Ovary (tissue), 9 donors: ENCODE measurements around the gene DNAJC18. TPM values are rescaled to one million over a fixed set of nuclear protein-coding genes. Genes with fewer than 3 reads are reported as not detected.
A peak's percentile ranks its signal among the peaks of the same experiment; 100 is the strongest.

Experiments
- DNase-seq, 5 donors: peaks; one replicate each; pipeline ENCODE4 v3.0.0-alpha.2; 2019 to 2020
- H3K27ac ChIP-seq, 2 donors: fragments of 200-600 bp; one replicate each; pipeline versions ENCODE4 v1.5.1 to v1.8.0; 2019 to 2022
- H3K27me3 ChIP-seq: fragments of 200-600 bp; one replicate; pipeline ENCODE4 v1.8.0; 2022
- H3K36me3 ChIP-seq: fragments of 200-600 bp; sonication (generic); one replicate; pipeline ENCODE4 v1.5.1; 2019
- H3K4me1 ChIP-seq: one replicate; pipeline ENCODE4 v1.8.1; 2013; ENCODE audit warnings: mild to moderate bottlenecking, moderate library complexity; ENCODE audit not compliant: insufficient read depth
- H3K4me3 ChIP-seq: fragments of 200-600 bp; sonication (generic); one replicate; pipeline ENCODE4 v1.5.1; 2017
- H3K9me3 ChIP-seq, 2 donors: fragments of 200-600 bp in 1 of 2; sonication (generic) in 1 of 2; one replicate each; pipeline versions ENCODE4 v1.5.1 to v1.8.1; 2013 to 2019; ENCODE audit warnings: mild to moderate bottlenecking in 1 of 2, moderate library complexity in 1 of 2
- EP300 ChIP-seq: sonication (generic); formaldehyde crosslinking; IDR thresholded peaks from one replicate; pipeline ENCODE4 v1.6.1; 2017; ENCODE audit warnings: antibody characterized with exemption
- POLR2A ChIP-seq: fragments of 450-650 bp; IDR thresholded peaks from one replicate; pipeline ENCODE4 v1.6.1; 2017; ENCODE audit warnings: antibody characterized with exemption, mild to moderate bottlenecking, moderate library complexity
- WGBS, 3 donors: extraction: QIAGEN DNeasy Blood & Tissue Kit in 1 of 3; methylation state at CpG; one replicate each; pipeline versions ENCODE4 v1.1.5 to v1.1.7; 2013 to 2017; 5-methylcytosine and 5-hydroxymethylcytosine counted together
- intact Hi-C, 4 donors: fragments of 100-400 bp; cut with DNase I; formaldehyde crosslinking; loops; one replicate each; pipeline versions ENCODE4 v1.11.0 to v1.15.1; 2022 to 2023
- polyA plus RNA-seq, 2 donors: library from polyadenylated mRNA; stranded (reverse); fragments of 200-250 nt in 1 of 2; fragments of 350-450 nt in 1 of 2; fragmentation: Illumina TruSeq in 1 of 2; extraction: RNeasy Lipid Tissue Mini Kit (QIAGEN cat#74804) in 1 of 2; gene quantifications; one replicate each; pipeline ENCODE4 v1.2.3, GENCODE V29; 2013 to 2014
- total RNA-seq, 7 donors: library from RNA; depleted of rRNA in 2 of 7; stranded (reverse); fragments of >200 nt in 2 of 7; fragmentation: NEBNext Ultra II Directional in 3 of 7; extraction: Animal tissue kit (Norgen Biotek cat#: 25700) in 3 of 7; gene quantifications; one replicate each; pipeline versions ENCODE4 v1.1.0 to v1.2.4, GENCODE V29; 2016 to 2023
- TF ChIP-seq, protein P1 (sequence below), 3 donors: fragments of 450-650 bp in 2 of 3; fragments of 200-600 bp in 1 of 3; IDR thresholded peaks; one replicate each; pipeline versions ENCODE4 v1.5.1 to v1.8.0; 2016 to 2022; ENCODE audit warnings: antibody characterized with exemption in 3 of 3, mild to moderate bottlenecking in 1 of 3
- donor health status: DM: no; HTN: no; CAD: no; lungs with moderate emphysema.
- donor health status: DM: no; HTN: no; CAD: no.
- donor health status: Bipolar disorder and iron deficiency.
- donor health status: DM: yes; HTN: yes; CAD: no.
- donor health status: DM: no; HTN: no; CAD: no.
- donor health status: DM: yes; HTN: yes; CAD: no.

The DNAJC18 gene
- total and polyA plus RNA-seq, 9 donors = 5.2 to 35.6 (median 22.4) TPM

DNA sequence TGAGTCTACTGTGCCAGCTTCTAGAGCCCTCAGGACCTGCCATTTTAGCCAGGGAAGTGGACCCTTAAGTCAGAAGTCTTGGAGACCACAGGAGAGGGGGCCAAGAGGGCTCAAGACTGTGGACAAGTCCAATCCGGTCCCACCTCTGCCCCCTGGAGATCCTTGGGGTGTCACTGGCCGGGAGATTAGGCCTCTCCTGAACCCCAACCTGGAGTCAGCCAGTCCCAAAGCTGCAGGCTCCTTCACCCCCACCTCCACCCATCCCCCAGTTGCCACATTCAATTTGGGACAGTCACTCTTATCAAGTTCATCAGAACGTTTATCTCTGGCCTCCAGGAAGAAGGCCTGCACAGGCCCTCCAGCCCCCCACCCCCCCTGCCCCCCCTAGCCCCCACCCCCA lies 56.5 kb downstream of the DNAJC18 start:
- Histone ChIP-seq H3K9me3 (no peaks in the 10 kb centered on the region), H3K36me3 (no peaks in the 10 kb centered on the region), H3K4me3 (no peak overlapping the region), H3K27ac (no peak overlapping the region), H3K4me1 (no peaks in the 10 kb centered on the region), H3K27me3 (no peaks in the 10 kb centered on the region)
- DNase-seq = peak in 1 of 5 donors; percentile 4
- intact Hi-C loops = no loop called here
- WGBS, 3 donors = 51 to 57% (median 55%) methylated on average over 3 of the region's 3 CpGs
- TF ChIP-seq EP300 (no peak), POLR2A (no peak)
- TF ChIP-seq, protein P1, sequence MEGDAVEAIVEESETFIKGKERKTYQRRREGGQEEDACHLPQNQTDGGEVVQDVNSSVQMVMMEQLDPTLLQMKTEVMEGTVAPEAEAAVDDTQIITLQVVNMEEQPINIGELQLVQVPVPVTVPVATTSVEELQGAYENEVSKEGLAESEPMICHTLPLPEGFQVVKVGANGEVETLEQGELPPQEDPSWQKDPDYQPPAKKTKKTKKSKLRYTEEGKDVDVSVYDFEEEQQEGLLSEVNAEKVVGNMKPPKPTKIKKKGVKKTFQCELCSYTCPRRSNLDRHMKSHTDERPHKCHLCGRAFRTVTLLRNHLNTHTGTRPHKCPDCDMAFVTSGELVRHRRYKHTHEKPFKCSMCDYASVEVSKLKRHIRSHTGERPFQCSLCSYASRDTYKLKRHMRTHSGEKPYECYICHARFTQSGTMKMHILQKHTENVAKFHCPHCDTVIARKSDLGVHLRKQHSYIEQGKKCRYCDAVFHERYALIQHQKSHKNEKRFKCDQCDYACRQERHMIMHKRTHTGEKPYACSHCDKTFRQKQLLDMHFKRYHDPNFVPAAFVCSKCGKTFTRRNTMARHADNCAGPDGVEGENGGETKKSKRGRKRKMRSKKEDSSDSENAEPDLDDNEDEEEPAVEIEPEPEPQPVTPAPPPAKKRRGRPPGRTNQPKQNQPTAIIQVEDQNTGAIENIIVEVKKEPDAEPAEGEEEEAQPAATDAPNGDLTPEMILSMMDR (IDR thresholded peaks at IDR 0.05) = no peak

DNA sequence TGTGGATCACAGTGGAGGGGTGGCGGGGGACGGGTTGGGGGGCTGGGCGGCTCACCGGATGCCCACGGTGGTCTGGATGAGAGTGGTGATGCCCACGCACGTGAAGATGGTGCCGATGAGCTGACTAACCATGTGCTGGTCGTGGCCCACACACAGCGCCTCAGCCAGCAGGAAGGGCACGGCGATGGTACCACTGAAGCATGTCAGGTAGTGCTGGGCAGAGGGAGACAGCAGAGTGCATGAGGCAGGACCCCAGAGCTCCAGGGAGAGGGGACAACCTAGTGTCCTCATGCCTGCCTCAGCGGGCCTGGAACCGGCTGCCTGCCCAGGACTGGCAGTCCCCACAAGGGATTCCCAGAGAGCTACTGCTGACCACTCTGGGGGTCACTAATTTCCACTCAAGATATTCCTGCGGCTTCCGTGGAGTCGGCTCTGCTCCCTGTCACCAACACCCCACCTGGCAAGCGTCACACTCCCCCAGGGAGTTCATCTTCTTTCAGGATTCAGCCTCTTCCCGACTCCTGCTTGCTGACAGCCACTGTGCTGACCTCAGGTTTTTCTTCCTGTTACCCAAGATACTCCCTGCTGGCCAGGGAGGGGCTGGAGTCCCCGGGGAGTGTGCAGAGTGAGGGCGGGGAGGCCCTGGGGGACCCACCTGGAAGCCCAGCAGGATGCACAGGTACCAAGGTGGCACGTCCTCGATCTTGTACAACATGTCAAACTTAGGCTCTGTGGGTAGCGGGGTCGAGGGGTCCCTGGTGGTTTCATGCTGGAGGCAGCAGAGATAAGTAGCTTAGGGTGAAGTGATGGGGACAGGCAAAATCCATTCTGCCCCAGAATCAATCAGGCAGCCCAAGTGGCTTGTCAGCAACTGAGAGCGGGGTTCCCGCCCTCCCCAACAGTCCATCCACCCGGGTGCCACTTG lies 57.2 kb downstream of the DNAJC18 start:
- intact Hi-C loops = no loop called here
- no peaks in the 10 kb centered on the region for H3K27me3 ChIP-seq
- peak in 1 of 5 donors; percentile 9 for DNase-seq
- no peak overlapping the region for H3K27ac ChIP-seq
- no peak overlapping the region for H3K4me3 ChIP-seq
- no peaks in the 10 kb centered on the region for H3K36me3 ChIP-seq
- WGBS, 3 donors = 77 to 87% (median 78%) methylated on average over 28 of the region's 28 CpGs
- H3K9me3 ChIP-seq = no peaks in the 10 kb centered on the region
- TF ChIP-seq EP300 (no peak), POLR2A (no peak)
- TF ChIP-seq, protein P1 (IDR thresholded peaks at IDR 0.05) = no peak
- no peaks in the 10 kb centered on the region for H3K4me1 ChIP-seq

DNA sequence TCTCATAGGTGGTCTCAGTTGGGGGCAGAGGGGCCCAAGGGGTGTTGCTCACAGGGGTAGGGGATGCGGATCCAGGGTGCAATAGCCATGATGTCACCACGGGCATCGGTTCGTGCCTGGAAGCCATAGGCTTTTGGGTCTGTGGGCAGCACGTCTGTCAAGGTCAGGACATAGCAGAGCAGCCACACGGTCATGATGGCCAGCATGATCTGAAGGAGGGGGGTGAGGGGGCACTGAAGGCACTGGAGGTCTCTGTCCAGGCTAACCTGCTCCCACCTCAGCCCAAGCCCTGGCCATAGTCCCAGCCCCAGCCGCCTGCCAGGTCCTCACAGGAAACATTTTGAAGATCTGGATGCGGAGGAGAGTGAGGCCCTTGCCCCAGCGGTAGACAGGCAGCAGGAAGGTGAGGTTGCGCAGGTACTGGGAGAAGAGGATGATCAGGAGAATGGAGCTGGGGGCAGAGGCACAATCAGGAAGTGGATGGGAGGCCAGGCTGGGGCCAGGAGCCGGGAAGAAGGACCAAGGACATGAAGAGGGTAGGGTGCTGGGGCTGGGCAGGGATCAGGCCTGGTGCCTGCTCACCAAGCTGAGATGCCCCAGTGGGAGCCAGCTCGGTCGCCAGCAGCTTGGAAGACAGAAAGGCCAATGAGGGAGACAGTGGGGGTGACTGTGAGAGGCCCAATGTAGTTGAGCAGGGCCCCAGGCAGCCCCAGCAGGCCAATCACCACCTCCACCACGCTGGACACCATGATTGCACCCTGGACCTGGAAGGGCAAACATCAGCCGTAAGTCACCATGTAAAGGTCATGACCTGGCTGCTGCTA lies 59.5 kb downstream of the DNAJC18 start:
- DNase-seq = peak in 2 of 5 donors; percentile 15 to 22

DNA sequence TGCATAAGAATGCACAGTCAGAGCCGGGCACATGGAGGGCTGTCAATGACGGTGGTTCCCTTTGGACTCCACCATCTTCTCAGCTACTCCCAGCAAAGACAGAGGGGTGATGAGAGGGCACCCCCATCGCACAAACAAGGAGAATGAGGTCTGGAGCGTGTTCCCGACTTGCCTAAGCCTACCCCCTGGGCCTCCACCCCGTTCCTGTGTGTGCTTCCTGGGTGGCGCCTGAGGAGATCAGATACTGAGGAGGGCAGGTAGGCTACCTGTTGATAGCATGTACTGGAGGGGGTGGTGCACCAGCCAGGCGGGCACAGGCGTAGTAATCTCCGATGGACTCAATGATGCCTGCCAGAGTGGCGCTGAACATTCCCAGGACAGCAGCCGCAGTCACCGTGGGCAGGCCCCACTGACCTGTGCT lies 60.4 kb downstream of the DNAJC18 start:
- H3K27me3 ChIP-seq = no peaks in the 10 kb centered on the region
- DNase-seq = peak in 2 of 5 donors; percentile 7 to 16
- H3K4me1 ChIP-seq = no peaks in the 10 kb centered on the region
- TF ChIP-seq EP300 = no peak
- no peak for TF ChIP-seq POLR2A
- TF ChIP-seq, protein P1 (IDR thresholded peaks at IDR 0.05) = no peak
- no peaks in the 10 kb centered on the region for H3K36me3 ChIP-seq
- WGBS, 3 donors = 83 to 89% (median 83%) methylated on average over 13 of the region's 13 CpGs
- H3K4me3 ChIP-seq = no peak overlapping the region
- intact Hi-C loops = no loop called here
- no peak overlapping the region for H3K27ac ChIP-seq
- H3K9me3 ChIP-seq = no peaks in the 10 kb centered on the region

More for the DNA sequence above, 59.5 kb downstream of the DNAJC18 start:
- no peak for TF ChIP-seq POLR2A
- TF ChIP-seq, protein P1 (IDR thresholded peaks at IDR 0.05) = no peak
- TF ChIP-seq EP300 = no peak
- no peaks in the 10 kb centered on the region for H3K36me3 ChIP-seq
- H3K4me1 ChIP-seq = no peaks in the 10 kb centered on the region
- intact Hi-C loops = no loop called here
- H3K27me3 ChIP-seq = no peaks in the 10 kb centered on the region
- H3K4me3 ChIP-seq = no peak overlapping the region
- no peak overlapping the region for H3K27ac ChIP-seq
- WGBS, 3 donors = 70 to 75% (median 70%) methylated on average over 15 of the region's 15 CpGs
- no peaks in the 10 kb centered on the region for H3K9me3 ChIP-seq
